Fibroblast of lung (primary cell): ENCODE results near the gene TNRC6C. TPM values are rescaled to one million over a fixed set of nuclear protein-coding genes. Genes with fewer than 3 reads are reported as not detected.
"Not testable (repeated sequence)": the region's sequence is repeated elsewhere in the genome, so short reads cannot be mapped to it uniquely, and the experiment has no call there.

Experiments
- DNase-seq, 2 donors: peaks; one replicate each; pipeline versions ENCODE4 v3.0.0 to v3.0.0-alpha.2; 2010; ENCODE audit warnings: low read depth in 2 of 2
- H2AFZ ChIP-seq: 2 replicates; pipeline ENCODE4 v1.5.1; 2012; ENCODE audit warnings: low read length, control low read depth, inconsistent platforms
- H3K27ac ChIP-seq: 2 replicates; pipeline ENCODE4 v1.5.1; 2011; ENCODE audit warnings: low read length, control low read depth; ENCODE audit not compliant: insufficient read depth
- H3K27me3 ChIP-seq: 2 replicates; pipeline ENCODE4 v1.5.1; 2011; ENCODE audit warnings: mild to moderate bottlenecking, low read length; ENCODE audit not compliant: control insufficient read depth, insufficient read depth
- H3K36me3 ChIP-seq: 2 replicates; pipeline ENCODE4 v1.5.1; 2011; ENCODE audit warnings: low read length; ENCODE audit not compliant: control insufficient read depth, insufficient read depth
- H3K4me1 ChIP-seq: 2 replicates; pipeline ENCODE4 v1.5.1; 2011; ENCODE audit warnings: low read length; ENCODE audit not compliant: control insufficient read depth, insufficient read depth; ENCODE audit errors: extremely low read depth
- H3K4me2 ChIP-seq: 2 replicates; pipeline ENCODE4 v1.5.1; 2011; ENCODE audit warnings: low read length, control low read depth; ENCODE audit not compliant: insufficient read depth; ENCODE audit errors: extremely low read depth
- H3K4me3 ChIP-seq, 4 experiments: fragments of 200-600 bp in 1 of 4; sonication (generic) in 1 of 4; replicated peaks in 1 of 4; 2 replicates each; pipeline ENCODE4 v1.5.1; 2011 to 2016; ENCODE audit warnings: low read length in 4 of 4, low read depth in 3 of 4, mild to moderate bottlenecking in 3 of 4, control low read depth in 2 of 4, inconsistent platforms in 1 of 4, mixed read lengths in 1 of 4; ENCODE audit not compliant: insufficient read depth in 1 of 4; ENCODE audit errors: control extremely low read depth in 1 of 4
- H3K79me2 ChIP-seq: 2 replicates; pipeline ENCODE4 v1.5.1; 2012; ENCODE audit warnings: mild to moderate bottlenecking, low read length, inconsistent platforms; ENCODE audit not compliant: control insufficient read depth, insufficient read depth
- H3K9ac ChIP-seq: 2 replicates; pipeline ENCODE4 v1.5.1; 2011; ENCODE audit warnings: mild to moderate bottlenecking, low read length, control low read depth; ENCODE audit not compliant: insufficient read depth
- H3K9me3 ChIP-seq: 2 replicates; pipeline ENCODE4 v1.5.1; 2012; ENCODE audit warnings: low read depth, low read length; ENCODE audit not compliant: control insufficient read depth, insufficient read depth
- H4K20me1 ChIP-seq: 2 replicates; pipeline ENCODE4 v1.5.1; 2011; ENCODE audit warnings: low read length; ENCODE audit not compliant: control insufficient read depth, insufficient read depth; ENCODE audit errors: extremely low read depth
- EZH2 ChIP-seq: IDR thresholded peaks from 2 replicates; pipeline ENCODE4 v1.5.1; 2012; ENCODE audit warnings: low read length, control low read depth, mild to moderate bottlenecking; ENCODE audit errors: missing control alignments
- polyA plus RNA-seq, 2 donors: library from polyadenylated mRNA; depleted of rRNA in 1 of 2; stranded (reverse) in 1 of 2; unstranded in 1 of 2; fragments of >200 nt; gene quantifications; 2 replicates each; pipeline ENCODE4 v1.2.1, GENCODE V29; 2011 to 2012; ENCODE audit warnings: missing spikeins in 1 of 2
- total RNA-seq: library from RNA; depleted of rRNA; stranded (reverse); fragments of >200 nt; gene quantifications from 2 replicates; pipeline ENCODE4 v1.2.1, GENCODE V29; 2014
- TF ChIP-seq, protein P1 (sequence below), 2 donors: IDR thresholded peaks in 1 of 2; conservative IDR thresholded peaks in 1 of 2; 1 replicate in 1 of 2; 2 replicates in 1 of 2; pipeline ENCODE4 v1.5.1; 2011 to 2012; ENCODE audit warnings: low read length in 2 of 2, control low read depth in 1 of 2, inconsistent platforms in 1 of 2, low read depth in 1 of 2, mild to moderate bottlenecking in 1 of 2

The TNRC6C gene
- total and polyA plus RNA-seq, 2 donors (not counting 1 experiment from before 2014, with no cell fraction given): 2.1 to 4.6 TPM

DNA sequence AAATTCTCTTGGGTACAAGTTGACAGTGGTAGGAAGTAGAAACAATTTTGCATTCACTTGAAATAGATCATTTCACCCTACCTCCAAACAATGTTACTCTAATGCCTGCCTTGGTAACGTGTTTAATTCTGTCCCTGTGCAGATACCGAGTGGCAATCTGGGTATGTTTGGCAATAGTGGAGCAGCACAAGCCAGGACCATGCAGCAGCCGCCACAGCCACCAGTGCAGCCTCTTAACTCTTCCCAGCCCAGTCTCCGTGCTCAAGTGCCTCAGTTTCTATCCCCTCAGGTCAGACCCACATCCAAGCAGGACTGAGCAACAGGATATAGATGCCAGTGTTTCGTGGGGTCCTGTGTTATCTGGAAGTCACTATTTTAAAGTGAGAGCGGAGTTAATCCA, 120.8 kb downstream of the TNRC6C start:
- H2AFZ ChIP-seq: no peak overlapping the region
- H3K9me3 ChIP-seq: no peaks in the 10 kb centered on the region
- H3K9ac ChIP-seq: no peak overlapping the region
- H3K4me3 ChIP-seq: no peak overlapping the region
- H3K27me3 ChIP-seq: no peaks in the 10 kb centered on the region
- no peak overlapping the region for H3K4me2 ChIP-seq
- DNase-seq: no peak
- peaks cover 10% of the 10 kb centered on the region for H3K36me3 ChIP-seq
- no peaks in the 10 kb centered on the region for H3K4me1 ChIP-seq
- no peak overlapping the region for H3K27ac ChIP-seq
- H3K79me2 ChIP-seq: no peaks in the 10 kb centered on the region
- no peaks in the 10 kb centered on the region for H4K20me1 ChIP-seq
- TF ChIP-seq EZH2: no peak
- TF ChIP-seq, protein P1, sequence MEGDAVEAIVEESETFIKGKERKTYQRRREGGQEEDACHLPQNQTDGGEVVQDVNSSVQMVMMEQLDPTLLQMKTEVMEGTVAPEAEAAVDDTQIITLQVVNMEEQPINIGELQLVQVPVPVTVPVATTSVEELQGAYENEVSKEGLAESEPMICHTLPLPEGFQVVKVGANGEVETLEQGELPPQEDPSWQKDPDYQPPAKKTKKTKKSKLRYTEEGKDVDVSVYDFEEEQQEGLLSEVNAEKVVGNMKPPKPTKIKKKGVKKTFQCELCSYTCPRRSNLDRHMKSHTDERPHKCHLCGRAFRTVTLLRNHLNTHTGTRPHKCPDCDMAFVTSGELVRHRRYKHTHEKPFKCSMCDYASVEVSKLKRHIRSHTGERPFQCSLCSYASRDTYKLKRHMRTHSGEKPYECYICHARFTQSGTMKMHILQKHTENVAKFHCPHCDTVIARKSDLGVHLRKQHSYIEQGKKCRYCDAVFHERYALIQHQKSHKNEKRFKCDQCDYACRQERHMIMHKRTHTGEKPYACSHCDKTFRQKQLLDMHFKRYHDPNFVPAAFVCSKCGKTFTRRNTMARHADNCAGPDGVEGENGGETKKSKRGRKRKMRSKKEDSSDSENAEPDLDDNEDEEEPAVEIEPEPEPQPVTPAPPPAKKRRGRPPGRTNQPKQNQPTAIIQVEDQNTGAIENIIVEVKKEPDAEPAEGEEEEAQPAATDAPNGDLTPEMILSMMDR (conservative IDR thresholded peaks at IDR 0.05 in 1 of 2, IDR thresholded peaks at IDR 0.05 in 1 of 2; ENCODE audit: low read depth in 1 of 2, low read length in 2 of 2): no peak

DNA sequence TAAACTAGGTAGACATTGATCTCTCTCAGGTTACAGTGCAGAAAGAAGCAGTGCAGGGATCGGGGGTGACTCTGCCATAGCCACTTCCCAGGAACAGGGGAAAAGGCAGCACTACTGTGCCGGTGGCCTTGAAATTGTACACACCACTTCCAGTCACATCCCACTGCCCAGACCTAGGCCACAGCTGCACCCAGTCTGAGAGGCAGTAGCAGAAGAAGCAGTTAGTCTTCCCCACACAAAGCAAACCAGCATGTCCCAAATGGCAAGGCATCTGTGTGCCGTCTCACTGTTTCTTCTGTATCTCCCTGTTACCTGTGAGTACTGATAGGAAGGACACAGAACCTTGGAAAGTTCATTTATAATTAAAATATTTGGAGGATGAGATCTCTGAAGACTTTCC, 123.0 kb downstream of the TNRC6C start:
- Histone ChIP-seq H2AFZ (no peak overlapping the region), H3K36me3 (peaks cover 6% of the 10 kb centered on the region), H3K79me2 (no peaks in the 10 kb centered on the region), H3K27ac (no peak overlapping the region), H3K4me3 (no peak overlapping the region), H3K27me3 (no peaks in the 10 kb centered on the region), H4K20me1 (no peaks in the 10 kb centered on the region), H3K4me1 (no peaks in the 10 kb centered on the region), H3K9ac (no peak overlapping the region), H3K9me3 (no peaks in the 10 kb centered on the region), H3K4me2 (no peak overlapping the region)
- DNase-seq: no peak
- TF ChIP-seq EZH2: no peak

DNA sequence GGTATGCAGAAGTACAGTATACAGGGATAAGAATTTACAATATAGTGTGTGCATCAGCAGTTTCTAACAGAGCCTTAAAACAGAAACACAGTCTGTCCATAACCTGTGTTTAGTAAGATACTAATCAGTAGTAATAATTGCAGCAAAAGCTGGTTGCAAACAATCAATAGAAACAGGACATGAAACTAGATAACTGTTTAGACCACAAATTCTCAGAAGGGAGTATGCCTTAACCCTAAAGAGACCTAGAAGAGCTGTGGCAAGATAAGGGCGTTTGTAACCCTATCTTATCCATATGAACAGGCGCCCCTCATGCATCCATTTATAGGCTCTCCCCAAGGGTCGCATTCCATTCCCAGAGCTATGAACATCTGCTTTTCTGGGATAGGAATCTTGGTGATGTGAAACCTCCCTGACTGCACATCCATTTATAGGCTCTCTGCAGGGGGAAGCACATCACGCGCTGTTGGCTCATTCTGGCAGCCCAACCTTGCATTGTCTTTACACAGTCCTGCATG, 123.9 kb downstream of the TNRC6C start:
- H3K79me2 ChIP-seq, H4K20me1 ChIP-seq, H3K9ac ChIP-seq, H3K27ac ChIP-seq, H3K4me1 ChIP-seq, DNase-seq, H3K4me2 ChIP-seq, H3K4me3 ChIP-seq, H2AFZ ChIP-seq, H3K36me3 ChIP-seq, H3K9me3 ChIP-seq, H3K27me3 ChIP-seq: not testable (repeated sequence)

GRCh38 chr17:78082988-78083387, 124.5 kb downstream of the TNRC6C start:
- Histone ChIP-seq H3K4me2 (no peak overlapping the region), H4K20me1 (no peaks in the 10 kb centered on the region), H2AFZ (no peak overlapping the region), H3K9me3 (no peaks in the 10 kb centered on the region), H3K36me3 (peaks cover 10% of the 10 kb centered on the region), H3K9ac (no peak overlapping the region), H3K27ac (no peak overlapping the region), H3K4me3 (no peak overlapping the region), H3K79me2 (no peaks in the 10 kb centered on the region), H3K27me3 (no peaks in the 10 kb centered on the region), H3K4me1 (no peaks in the 10 kb centered on the region)
- TF ChIP-seq EZH2: no peak
- TF ChIP-seq, protein P1 (conservative IDR thresholded peaks at IDR 0.05 in 1 of 2, IDR thresholded peaks at IDR 0.05 in 1 of 2; ENCODE audit: low read depth in 1 of 2, low read length in 2 of 2): no peak
- DNase-seq: no peak
